ENCODE results near the gene MRPS26. TPM values are rescaled to one million over a fixed set of nuclear protein-coding genes. Genes with fewer than 3 reads are reported as not detected.
"Not testable (repeated sequence)": the region's sequence is repeated elsewhere in the genome, so short reads cannot be mapped to it uniquely, and the experiment has no call there.

The MRPS26 gene
- total RNA-seq, 6 donors from 2014 or later, result 36.7 to 65.5 (median 51.4) TPM

DNA sequence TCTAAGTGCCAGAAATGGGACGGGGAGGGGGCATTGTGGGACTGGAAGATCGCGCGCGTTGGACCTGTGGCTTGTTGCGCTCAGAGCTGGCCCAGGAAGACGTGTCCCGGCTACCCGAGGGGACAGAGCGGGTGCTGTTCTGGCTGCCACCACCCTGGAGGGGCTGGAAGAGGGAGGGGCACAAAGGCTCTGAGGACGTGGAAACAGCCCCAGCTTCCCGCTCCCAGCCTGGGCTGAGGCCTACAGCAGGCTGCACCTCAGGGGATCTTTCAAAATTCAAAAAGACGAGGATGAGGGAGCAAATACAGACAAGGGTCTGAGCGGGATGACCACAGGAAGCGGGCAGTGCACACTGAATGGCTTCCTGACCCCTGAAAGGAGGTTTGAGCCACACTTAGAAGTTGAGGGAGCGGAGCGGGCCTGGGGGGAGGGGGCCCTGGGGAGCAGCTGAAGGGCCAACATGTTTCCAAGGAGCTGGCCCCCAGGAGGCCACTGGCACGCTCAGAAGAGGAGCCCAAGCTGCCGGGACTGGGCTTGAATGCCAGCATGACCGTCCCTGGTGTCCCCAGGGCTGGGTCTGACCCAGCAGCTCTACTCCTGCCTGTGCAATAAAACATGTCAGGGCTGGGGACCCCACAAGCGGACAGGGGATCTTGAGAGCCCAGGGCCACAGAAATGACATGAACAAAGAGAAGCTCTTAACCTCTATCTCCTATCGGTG, 26.8 kb downstream of the MRPS26 start:
- H3K4me1 ChIP-seq, result peaks cover 4 to 20% (median 15%) of the 10 kb centered on the region in 4 donors
- DNase-seq (peak in 1 of 2 donors; percentile 63), ATAC-seq (ENCODE audit: low FRiP score in 2 of 2) (no peak)
- 76% methylated on average over 18 to 22 of the region's 22 CpGs for WGBS, 2 donors
- H3K9me3 ChIP-seq, result no peaks in the 10 kb centered on the region
- no peak for TF ChIP-seq EP300 (IDR thresholded peaks at IDR 0.05)
- TF ChIP-seq POLR2A (IDR thresholded peaks at IDR 0.05), result no peak
- TF ChIP-seq, protein P1, sequence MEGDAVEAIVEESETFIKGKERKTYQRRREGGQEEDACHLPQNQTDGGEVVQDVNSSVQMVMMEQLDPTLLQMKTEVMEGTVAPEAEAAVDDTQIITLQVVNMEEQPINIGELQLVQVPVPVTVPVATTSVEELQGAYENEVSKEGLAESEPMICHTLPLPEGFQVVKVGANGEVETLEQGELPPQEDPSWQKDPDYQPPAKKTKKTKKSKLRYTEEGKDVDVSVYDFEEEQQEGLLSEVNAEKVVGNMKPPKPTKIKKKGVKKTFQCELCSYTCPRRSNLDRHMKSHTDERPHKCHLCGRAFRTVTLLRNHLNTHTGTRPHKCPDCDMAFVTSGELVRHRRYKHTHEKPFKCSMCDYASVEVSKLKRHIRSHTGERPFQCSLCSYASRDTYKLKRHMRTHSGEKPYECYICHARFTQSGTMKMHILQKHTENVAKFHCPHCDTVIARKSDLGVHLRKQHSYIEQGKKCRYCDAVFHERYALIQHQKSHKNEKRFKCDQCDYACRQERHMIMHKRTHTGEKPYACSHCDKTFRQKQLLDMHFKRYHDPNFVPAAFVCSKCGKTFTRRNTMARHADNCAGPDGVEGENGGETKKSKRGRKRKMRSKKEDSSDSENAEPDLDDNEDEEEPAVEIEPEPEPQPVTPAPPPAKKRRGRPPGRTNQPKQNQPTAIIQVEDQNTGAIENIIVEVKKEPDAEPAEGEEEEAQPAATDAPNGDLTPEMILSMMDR (IDR thresholded peaks at IDR 0.05), result no peak
- no peak for TF ChIP-seq POLR2AphosphoS5 (IDR thresholded peaks at IDR 0.05)
- H3K27ac ChIP-seq, result no peak overlapping the region
- peaks cover 0 to 13% (median 9%) of the 10 kb centered on the region in 4 donors for H3K27me3 ChIP-seq
- no peaks in the 10 kb centered on the region for H3K36me3 ChIP-seq
- H3K4me3 ChIP-seq, result peak overlapping the region in 3 of 4 donors; percentile 45 to 60 (median 59)

DNA sequence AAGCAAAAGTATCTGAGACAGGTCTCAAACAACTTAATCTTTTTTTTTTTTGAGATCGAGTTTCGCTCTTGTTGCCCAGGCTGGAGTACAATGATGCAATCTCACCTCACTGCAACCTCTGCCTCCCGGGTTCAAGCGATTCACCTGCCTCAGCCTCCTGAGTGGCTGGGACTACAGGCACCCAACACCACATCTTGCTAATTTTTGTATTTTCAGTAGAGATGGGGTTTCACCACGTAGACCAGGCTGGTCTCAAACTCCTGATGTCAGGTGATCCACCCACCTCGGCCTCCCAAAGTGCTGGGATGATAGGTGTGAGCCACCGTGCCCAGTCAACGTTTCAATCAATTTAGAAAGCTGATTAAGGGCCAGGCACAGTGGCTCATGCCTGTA, 27.4 kb downstream of the MRPS26 start:
- H3K27me3 ChIP-seq, result peaks cover 0 to 13% (median 9%) of the 10 kb centered on the region in 4 donors
- WGBS, 2 donors, result 83 to 92% methylated on average over 8 of the region's 8 CpGs
- peaks cover 4 to 20% (median 15%) of the 10 kb centered on the region in 4 donors for H3K4me1 ChIP-seq
- not testable (repeated sequence) for H3K36me3 ChIP-seq; H3K4me3 ChIP-seq; H3K27ac ChIP-seq; ATAC-seq (ENCODE audit: low FRiP score in 2 of 2); H3K9me3 ChIP-seq; DNase-seq

DNA sequence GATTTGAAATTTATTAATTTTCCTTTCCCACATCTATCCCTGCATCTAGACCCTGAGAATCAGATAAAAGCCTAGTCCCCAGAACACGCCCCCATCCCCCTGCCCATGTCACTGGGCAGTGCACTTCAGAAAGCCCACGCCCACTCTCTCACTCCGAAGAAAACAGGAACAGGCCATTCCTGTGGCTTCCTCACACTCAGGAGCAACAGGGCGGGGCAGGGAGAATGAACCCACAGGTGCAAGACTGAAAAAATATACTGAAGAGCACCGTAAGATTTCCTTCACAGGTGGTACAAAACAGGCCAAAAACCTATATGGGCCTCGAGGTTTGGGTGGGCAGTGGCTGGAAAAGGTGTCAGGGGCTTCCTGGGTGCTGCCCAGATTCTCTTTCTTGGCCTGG, 29.0 kb downstream of the MRPS26 start:
- Histone ChIP-seq H3K4me1 (peaks cover 4 to 20% (median 15%) of the 10 kb centered on the region in 4 donors), H3K9me3 (no peaks in the 10 kb centered on the region), H3K4me3 (no peak overlapping the region), H3K27me3 (peaks cover 0 to 13% (median 9%) of the 10 kb centered on the region in 4 donors), H3K36me3 (no peaks in the 10 kb centered on the region), H3K27ac (no peak overlapping the region)
- WGBS, 2 donors, result 31 to 52% methylated on average over 6 of the region's 6 CpGs
- DNase-seq, result peak in 1 of 2 donors; percentile 62
- TF ChIP-seq POLR2AphosphoS5 (IDR thresholded peaks at IDR 0.05), result no peak
- TF ChIP-seq EP300 (IDR thresholded peaks at IDR 0.05), result no peak
- TF ChIP-seq, protein P1 (IDR thresholded peaks at IDR 0.05), result no peak
- TF ChIP-seq POLR2A (IDR thresholded peaks at IDR 0.05), result no peak
- ATAC-seq (ENCODE audit: low FRiP score in 2 of 2), result no peak

DNA sequence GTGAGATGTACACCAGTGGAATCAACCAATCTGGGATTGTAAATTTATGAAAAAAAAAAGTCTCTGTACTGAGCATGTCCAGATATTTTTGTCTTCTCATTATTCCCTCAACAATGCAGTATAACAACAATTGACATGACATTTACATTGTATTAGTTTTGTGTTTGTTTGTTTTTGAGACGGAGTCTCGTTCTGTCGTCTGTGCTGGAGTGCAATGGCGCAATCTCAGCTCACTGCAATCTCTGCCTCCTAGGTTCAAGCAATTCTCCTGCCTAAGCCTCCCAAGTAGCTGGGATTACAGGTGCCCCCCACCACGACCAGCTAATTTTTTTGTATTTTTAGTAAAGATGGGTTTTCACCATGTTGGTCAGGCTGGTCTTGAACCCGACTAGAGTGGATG, 29.5 kb downstream of the MRPS26 start:
- Histone ChIP-seq H3K4me1 (peaks cover 4 to 20% (median 15%) of the 10 kb centered on the region in 4 donors), H3K27me3 (peaks cover 0 to 13% (median 9%) of the 10 kb centered on the region in 4 donors)
- ATAC-seq (ENCODE audit: low FRiP score in 2 of 2); H3K4me3 ChIP-seq; H3K27ac ChIP-seq; DNase-seq; H3K9me3 ChIP-seq; H3K36me3 ChIP-seq: not testable (repeated sequence)
- WGBS, 2 donors, result 75 to 76% methylated on average over 6 of the region's 6 CpGs

DNA sequence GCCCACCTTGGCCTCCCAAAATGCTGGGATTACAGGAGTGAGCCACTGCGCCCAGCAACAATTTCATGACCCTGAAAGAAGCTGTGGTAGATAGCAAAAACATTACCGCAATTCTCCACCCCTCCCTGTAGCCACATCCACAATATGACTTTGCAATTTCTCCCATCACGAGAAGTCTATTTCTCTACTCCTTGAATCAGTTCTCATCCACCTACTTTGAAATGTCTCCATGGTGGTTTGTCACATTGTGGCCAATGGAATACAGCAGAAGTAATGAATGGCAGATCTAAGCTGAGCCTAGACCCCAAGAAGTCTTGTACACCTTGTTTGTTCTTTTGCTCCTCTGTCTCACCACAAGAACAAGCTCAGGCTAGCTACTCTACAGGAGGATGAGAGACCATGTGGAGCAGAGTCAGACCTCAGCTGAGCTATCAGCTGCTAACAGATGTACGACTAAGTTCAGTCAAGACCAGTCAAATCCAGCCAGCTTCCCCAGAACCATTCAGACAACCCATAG, 31.8 kb downstream of the MRPS26 start:
- TF ChIP-seq POLR2A (IDR thresholded peaks at IDR 0.05) (no peak), EP300 (IDR thresholded peaks at IDR 0.05) (no peak), POLR2AphosphoS5 (IDR thresholded peaks at IDR 0.05) (no peak)
- TF ChIP-seq, protein P1 (IDR thresholded peaks at IDR 0.05), result no peak
- WGBS, 2 donors, result 58 to 71% methylated on average over 3 to 4 of the region's 4 CpGs
- H3K27me3 ChIP-seq, result peaks cover 0 to 12% (median 7%) of the 10 kb centered on the region in 4 donors

More for the DNA sequence above, 31.8 kb downstream of the MRPS26 start:
- H3K4me3 ChIP-seq, result no peak overlapping the region
- DNase-seq, result no peak
- H3K9me3 ChIP-seq, result no peaks in the 10 kb centered on the region
- H3K4me1 ChIP-seq, result peaks cover 4 to 12% (median 7%) of the 10 kb centered on the region in 4 donors
- no peak for ATAC-seq (ENCODE audit: low FRiP score in 2 of 2)
- H3K36me3 ChIP-seq, result no peaks in the 10 kb centered on the region
- no peak overlapping the region for H3K27ac ChIP-seq
